GM11168 (cell line): ENCODE results near the gene DPP6.
"Not testable (repeated sequence)": the region's sequence is repeated elsewhere in the genome, so short reads cannot be mapped to it uniquely, and the experiment has no call there.

Source experiments
- in situ Hi-C: fragments of 300-500 bp; cut with MboI; formaldehyde crosslinking; loops from one replicate; pipeline ENCODE4 v1.12.0; 2022; ENCODE audit warnings: low sequenced_read_pairs; ENCODE audit not compliant: unreplicated experiment

The DPP6 gene

DNA sequence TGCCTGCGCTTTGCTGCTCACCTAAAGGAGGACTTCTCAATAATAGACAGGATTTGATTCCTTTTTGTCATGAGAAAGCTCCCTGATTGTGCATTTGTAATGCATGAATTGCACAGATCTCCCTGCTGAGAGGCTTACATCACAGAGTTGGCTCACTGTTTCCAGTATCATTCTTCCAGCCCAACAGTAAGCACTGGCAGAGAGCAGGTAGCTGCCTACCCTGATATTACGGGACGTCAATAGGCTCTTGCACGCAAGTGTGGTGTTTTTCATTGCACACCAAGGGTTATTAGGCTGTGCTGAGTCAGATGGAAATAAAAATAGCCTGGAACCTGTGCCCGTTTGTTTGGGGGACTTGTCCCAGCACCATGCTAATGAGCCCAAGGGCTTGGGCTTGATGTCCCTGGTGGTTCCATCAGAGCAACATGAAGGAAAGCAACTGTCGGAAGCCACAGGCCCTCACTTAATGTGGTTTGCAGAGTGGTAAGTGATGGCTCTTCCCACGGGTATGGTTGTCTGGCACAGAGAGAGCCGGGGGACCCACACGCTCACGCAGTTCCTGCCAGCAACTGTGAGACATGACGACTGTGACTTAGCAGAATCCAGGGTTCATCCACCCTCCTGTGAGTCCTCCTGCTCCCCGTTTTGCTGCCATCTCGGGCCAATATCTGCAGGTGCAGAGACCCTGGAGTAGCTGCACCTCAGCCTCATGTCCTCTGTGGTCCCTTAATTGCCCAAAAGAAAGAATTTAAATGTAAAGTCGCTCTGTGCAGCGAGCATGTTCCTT, 20.4 kb downstream of the DPP6 start:
- in situ Hi-C loops: not testable (repeated sequence)

DNA sequence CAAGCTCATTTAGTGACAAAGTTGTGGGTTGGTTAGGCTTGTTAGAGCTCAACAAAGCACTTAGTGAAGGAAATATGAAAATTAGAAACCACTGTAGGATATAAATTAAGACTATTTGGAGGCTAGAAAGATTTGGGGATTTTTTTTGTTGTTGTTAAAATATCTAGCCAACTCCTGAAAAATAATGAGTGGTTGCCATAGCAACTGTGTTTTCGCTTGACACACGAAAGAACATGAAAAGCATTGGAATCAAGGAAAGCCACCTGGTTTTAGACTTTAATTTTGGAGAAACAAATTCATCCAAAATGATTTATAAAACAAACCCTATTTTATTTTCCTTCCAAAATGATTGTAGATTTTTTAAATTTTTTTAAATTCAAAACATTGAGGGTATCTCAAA, 26.3 kb downstream of the DPP6 start:
- in situ Hi-C loops: not testable (repeated sequence)

- in situ Hi-C loops: not testable (repeated sequence)
Measured at GRCh38 chr7:154080249-154080648, 28.1 kb downstream of the DPP6 start.

DNA sequence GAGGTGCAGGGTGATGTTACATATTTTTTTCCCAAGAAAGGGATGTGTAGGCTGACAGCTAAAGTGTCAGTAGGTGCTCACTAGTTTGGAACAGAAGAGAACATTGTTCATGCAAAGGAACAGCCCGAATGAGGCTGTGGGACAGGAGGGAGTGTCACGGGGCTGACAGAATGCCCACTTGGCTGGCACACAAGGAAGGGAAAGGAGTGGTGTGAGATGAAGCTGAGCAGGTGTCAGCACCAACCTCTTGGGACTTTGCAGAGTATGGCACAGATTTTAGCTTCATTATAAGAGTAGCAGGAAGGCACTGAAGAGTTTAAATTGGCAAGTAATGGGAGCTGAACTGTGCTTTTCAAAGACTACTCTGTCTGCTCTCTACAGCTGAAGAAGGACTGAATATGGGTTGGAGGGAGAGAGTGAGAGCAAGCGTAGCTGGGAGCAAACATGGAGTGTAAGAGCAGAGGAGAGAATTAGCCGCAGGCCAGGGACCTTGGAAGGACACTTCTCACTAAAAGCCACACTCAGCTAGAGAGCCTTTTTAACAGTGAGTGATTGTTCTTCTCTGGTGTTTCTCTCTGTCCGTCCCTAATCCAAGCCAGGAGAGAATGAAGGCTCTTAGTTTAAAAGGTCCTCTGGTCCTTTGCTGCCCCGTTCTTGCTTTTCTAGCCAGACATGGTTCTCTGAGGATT, 35.0 kb downstream of the DPP6 start:
- in situ Hi-C loops: not testable (repeated sequence)

- in situ Hi-C loops: not testable (repeated sequence)
Measured at GRCh38 chr7:154092093-154092492, 39.9 kb downstream of the DPP6 start.

DNA sequence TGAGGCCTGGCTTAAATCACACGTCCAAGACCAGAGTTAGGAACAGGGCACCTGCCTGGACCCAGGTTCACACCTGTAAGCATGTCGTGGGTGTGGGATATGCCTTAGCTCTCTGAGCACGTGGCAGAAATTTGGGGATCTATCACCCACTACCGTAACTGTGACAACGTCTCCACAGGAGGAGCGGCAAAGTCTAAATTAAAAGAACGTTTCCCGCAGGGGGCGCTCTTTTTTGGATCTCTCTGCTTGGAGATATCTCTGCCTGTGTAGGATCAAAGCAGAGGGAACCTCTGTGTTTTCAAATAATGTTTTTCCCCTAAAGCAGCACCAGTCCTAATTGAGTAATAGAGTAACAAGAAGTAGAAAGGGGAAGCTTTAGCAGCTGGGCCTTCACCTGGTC, 43.0 kb downstream of the DPP6 start:
- in situ Hi-C loops: not testable (repeated sequence)

DNA sequence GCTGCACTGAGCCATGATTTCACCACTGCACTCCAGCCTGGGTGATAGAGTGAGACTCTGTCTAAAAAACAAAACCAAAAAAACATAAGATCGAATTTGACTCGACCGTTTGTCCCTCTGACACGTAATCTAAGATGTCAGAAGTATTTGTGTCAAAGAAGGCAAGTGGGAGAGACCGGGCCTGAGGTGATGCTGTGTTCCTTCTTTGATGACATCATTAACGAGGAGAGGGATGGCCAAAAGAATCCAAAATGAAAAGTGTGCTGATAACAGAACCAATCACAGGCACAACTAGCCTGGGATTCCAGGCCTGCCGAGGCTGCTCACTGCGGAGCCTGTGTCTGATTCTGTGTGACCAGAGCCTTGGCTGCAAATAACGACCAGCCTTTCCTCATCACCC, 52.9 kb downstream of the DPP6 start:
- in situ Hi-C loops: not testable (repeated sequence)

GRCh38 chr7:154109615-154110014, 57.4 kb downstream of the DPP6 start:
- in situ Hi-C loops: not testable (repeated sequence)

- in situ Hi-C loops: not testable (repeated sequence)
Measured at GRCh38 chr7:154113732-154114351, 61.6 kb downstream of the DPP6 start.

DNA sequence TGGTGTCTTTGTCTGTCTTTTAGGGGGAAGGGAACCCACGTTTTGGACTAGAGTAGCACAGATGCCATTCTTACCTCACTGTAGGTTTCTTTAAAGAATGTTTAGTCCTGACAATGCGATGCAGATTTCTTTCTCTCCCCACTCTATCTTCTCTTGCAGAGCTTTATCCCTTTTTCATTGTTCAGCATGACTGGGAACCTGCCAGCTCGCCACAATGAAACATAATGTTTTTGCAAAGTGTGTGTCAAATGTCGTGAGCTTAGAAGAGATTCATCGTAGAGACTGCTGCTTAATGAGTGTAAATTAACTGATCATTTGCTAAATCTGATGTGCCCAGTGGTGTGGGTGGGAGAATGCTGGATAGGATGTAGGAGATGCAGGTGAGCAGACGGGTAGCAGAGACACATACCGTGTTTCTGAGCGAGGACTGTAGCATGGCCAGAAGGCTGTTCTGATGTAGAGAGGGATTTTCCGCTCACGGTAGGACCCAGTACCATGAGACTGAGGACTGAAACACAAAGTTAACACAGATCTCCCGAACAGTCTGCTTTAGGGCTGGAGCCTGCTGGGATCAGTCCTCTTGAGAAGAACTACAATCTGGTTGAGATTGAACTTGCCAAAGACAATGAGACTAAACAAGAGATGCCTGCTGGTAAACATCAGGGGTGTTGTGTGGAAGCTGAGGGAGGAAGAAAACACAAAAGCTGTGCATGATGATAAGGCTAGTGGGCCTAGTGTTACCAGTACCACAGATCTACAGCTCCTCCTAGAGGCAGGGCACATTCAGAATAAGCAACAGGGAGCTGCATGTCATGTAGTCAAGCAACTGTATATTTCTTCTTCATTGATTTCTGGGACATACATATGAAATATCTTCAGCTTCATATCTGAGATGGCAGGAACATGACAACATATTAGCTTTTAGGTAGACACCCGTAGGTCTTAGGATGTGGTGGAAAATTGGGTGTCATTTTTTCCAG, 65.5 kb downstream of the DPP6 start:
- in situ Hi-C loops: not testable (repeated sequence)

DNA sequence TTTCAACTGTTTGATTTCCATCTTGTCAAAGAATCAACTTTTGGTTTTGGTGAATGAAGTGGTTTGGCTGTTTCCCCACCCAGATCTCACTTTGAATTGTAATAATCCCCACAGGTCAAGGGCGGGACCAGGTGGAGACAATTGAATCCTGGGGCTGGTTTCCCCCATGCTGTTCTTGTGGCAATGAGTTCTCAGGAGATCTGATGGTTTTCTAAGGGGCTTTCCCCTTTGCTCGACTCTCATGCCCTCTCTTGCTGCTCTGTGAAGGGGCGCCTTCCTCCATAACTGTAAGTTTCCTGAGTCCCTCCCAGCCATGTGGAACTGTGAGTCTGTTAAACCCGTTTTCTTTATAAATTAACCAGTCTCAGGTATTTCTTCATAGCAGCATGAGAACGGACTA, 68.6 kb downstream of the DPP6 start:
- in situ Hi-C loops: not testable (repeated sequence)

DNA sequence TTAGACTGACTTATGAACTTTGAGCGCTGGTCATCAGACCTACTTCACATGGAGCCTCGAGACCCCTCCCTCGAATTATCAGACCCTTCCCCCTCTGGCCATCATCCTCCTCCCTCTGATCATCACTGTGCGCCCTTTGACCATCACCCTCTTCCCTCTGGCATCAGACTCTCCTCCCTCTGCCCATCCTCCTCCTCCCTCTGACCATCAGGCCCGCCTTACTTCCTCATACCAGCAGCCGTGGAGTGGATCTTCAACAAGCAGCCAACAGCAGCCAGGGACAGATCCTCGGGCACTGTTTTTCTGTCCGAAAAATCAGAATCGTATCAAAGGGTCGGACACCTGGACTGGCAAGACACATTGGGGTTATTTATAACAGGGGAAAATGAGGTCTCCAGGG, 70.5 kb downstream of the DPP6 start:
- in situ Hi-C loops: not testable (repeated sequence)

DNA sequence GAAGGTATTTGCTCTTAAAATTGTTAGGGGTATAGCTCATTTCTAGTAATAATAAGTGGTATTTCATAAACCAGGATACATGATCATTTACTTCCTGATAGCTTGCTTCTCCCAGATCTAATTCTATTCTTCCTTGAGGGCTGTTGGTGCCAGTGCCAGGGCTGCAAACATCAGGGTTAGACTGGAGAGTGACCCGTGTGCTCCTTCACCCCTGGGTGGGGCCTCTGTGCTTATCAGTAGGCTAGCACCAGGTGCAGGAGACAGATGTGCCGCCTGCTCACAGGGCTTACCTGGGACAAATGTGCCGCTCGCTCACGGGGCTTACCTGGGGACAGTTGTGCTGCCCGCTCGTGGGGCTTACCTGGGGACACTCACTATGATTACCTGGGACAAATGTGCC, 71.2 kb downstream of the DPP6 start:
- in situ Hi-C loops: not testable (repeated sequence)

- in situ Hi-C loops: not testable (repeated sequence)
Measured at GRCh38 chr7:154129142-154129541, 76.9 kb downstream of the DPP6 start.

DNA sequence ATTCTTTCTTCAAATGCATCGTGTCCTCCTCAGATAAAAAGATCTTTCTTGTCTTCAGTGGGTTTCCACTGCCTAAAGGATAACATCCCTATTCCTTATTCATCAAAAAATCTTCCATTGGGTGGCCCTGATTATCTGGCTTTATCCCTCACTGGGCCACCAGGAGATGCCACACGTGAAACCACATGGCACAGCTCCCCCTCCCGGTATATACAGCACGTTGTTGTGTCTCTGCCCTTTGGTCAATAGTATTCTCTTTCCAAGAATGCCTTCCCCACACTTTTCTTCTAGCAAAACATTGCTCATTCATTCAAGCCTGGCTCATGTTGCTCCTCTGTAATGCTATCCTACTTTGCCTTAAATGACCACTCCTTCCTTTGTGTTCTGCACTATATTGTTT, 80.4 kb downstream of the DPP6 start:
- in situ Hi-C loops: not testable (repeated sequence)

GRCh38 chr7:154133703-154134277, 81.6 kb downstream of the DPP6 start:
- in situ Hi-C loops: not testable (repeated sequence)

GRCh38 chr7:154134698-154135097, 82.5 kb downstream of the DPP6 start:
- in situ Hi-C loops: not testable (repeated sequence)

DNA sequence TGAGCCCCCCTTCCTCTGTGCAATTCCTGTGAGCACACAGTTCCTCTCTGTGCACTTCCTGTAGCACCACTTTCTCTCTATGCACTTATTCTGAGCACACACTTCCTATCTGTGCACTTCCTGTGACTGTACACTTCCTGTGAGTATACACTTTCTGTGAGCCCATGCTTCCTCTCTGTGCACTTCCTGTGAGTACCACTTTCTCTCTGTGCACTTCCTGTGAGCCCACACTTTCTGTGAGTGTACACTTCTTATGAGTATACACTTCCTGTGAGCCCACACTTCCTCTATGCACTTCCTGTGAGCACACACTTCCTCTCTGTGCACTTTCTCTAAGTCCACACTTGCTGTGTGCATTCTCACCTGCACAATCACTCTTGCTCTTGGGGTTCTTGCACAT, 83.4 kb downstream of the DPP6 start:
- in situ Hi-C loops: not testable (repeated sequence)

GRCh38 chr7:154145922-154146706, 93.9 kb downstream of the DPP6 start:
- in situ Hi-C loops: not testable (repeated sequence)
